ENCODE data around the gene RNASE3. TPM values are rescaled to one million over a fixed set of nuclear protein-coding genes. Genes with fewer than 3 reads are reported as not detected.

The RNASE3 gene
- total RNA-seq (2022; extraction: Qiagen RNA extraction): not detected in 5 replicates

GRCh38 chr14:20891126-20891825, at the start of gene RNASE3:
Gene RNASE3, plus strand, starts transcription at chr14:20891385. Its CDS starts 302 bp downstream, at chr14:20891687.

Other genes starting within 250 kb of the RNASE3 start
- not detected in 5 replicates for gene OR6S1, start 249.7 kb upstream of the RNASE3 start, total RNA-seq (2022; extraction: Qiagen RNA extraction)
- gene RNASE4, start 206.8 kb upstream of the RNASE3 start, total RNA-seq (2022; extraction: Qiagen RNA extraction): 5.6 to 8.6 TPM (median 6.9 TPM) in 5 replicates
- gene ANG, start 202.6 kb upstream of the RNASE3 start, total RNA-seq (2022; extraction: Qiagen RNA extraction): 6.7 to 11.3 TPM (median 10.5 TPM) in 5 replicates
- gene EDDM3A, start 145.5 kb upstream of the RNASE3 start, total RNA-seq (2022; extraction: Qiagen RNA extraction): not detected in 5 replicates
- gene EDDM3B, start 123.0 kb upstream of the RNASE3 start, total RNA-seq (2022; extraction: Qiagen RNA extraction): not detected in 5 replicates
- not detected in 5 replicates for gene RNASE6, start 110.1 kb upstream of the RNASE3 start, total RNA-seq (2022; extraction: Qiagen RNA extraction)
- 0.12 to 0.31 TPM (median 0.15 TPM) in 5 replicates for gene RNASE1, start 88.5 kb upstream of the RNASE3 start, total RNA-seq (2022; extraction: Qiagen RNA extraction)
- not detected in 5 replicates for gene RNASE2, start 64.1 kb downstream of the RNASE3 start, total RNA-seq (2022; extraction: Qiagen RNA extraction)
- 67.0 to 76.5 TPM (median 72.4 TPM) in 5 replicates for gene METTL17, start 98.6 kb downstream of the RNASE3 start, total RNA-seq (2022; extraction: Qiagen RNA extraction)
- gene SLC39A2, start 107.9 kb downstream of the RNASE3 start, total RNA-seq (2022; extraction: Qiagen RNA extraction): not detected in 5 replicates
- gene NDRG2, start 133.7 kb downstream of the RNASE3 start, total RNA-seq (2022; extraction: Qiagen RNA extraction): 1.7 to 3.3 TPM (median 2.4 TPM) in 5 replicates
- not detected in 5 replicates for gene TPPP2, start 138.8 kb downstream of the RNASE3 start, total RNA-seq (2022; extraction: Qiagen RNA extraction)
- not detected in 5 replicates for gene RNASE13, start 143.4 kb downstream of the RNASE3 start, total RNA-seq (2022; extraction: Qiagen RNA extraction)
- 0.07 TPM in 1 of 5 replicates, not detected in the others for gene RNASE7, start 151.0 kb downstream of the RNASE3 start, total RNA-seq (2022; extraction: Qiagen RNA extraction)
- gene RNASE8, start 166.4 kb downstream of the RNASE3 start, total RNA-seq (2022; extraction: Qiagen RNA extraction): not detected in 5 replicates
- gene ARHGEF40, start 178.9 kb downstream of the RNASE3 start, total RNA-seq (2022; extraction: Qiagen RNA extraction): 7.4 to 9.9 TPM (median 8.6 TPM) in 5 replicates
- 21.4 to 31.3 TPM (median 28.4 TPM) in 5 replicates for gene ZNF219, start 207.3 kb downstream of the RNASE3 start, total RNA-seq (2022; extraction: Qiagen RNA extraction)
- gene TMEM253, start 209.7 kb downstream of the RNASE3 start, total RNA-seq (2022; extraction: Qiagen RNA extraction): 0.35 to 1.0 TPM (median 0.81 TPM) in 5 replicates